Kidney (tissue), 14 donors: ENCODE results near the gene RNF150. TPM values are rescaled to one million over a fixed set of nuclear protein-coding genes. Genes with fewer than 3 reads are reported as not detected.

Source experiments
- DNase-seq, 5 donors: peaks; one replicate each; pipeline ENCODE4 v3.0.0-alpha.2; 2013 to 2020
- FAIRE-seq: peaks from 2 replicates; lab custom pipeline; 2012; peaks lifted over from hg19 to GRCh38; lab: Jason Lieb, UNC
- H3K27ac ChIP-seq, 2 donors: one replicate each; pipeline ENCODE4 v1.7.0; 2013; ENCODE audit warnings: low read depth in 2 of 2, low read length in 2 of 2, inconsistent platforms in 1 of 2
- H3K27me3 ChIP-seq: one replicate; pipeline ENCODE4 v1.7.1; 2013; ENCODE audit warnings: low read length, inconsistent platforms; ENCODE audit not compliant: control insufficient read depth, insufficient read depth
- H3K36me3 ChIP-seq, 3 donors: one replicate each; pipeline versions ENCODE4 v1.7.0 to v1.7.1; 2013; ENCODE audit warnings: low read length in 3 of 3, control low read depth in 1 of 3, inconsistent platforms in 1 of 3; ENCODE audit not compliant: insufficient read depth in 3 of 3, control insufficient read depth in 2 of 3
- H3K4me1 ChIP-seq, 3 donors: one replicate each; pipeline versions ENCODE4 v1.7.0 to v1.7.1; 2013; ENCODE audit warnings: low read length in 3 of 3, inconsistent platforms in 1 of 3, low read depth in 1 of 3; ENCODE audit not compliant: control insufficient read depth in 2 of 3, insufficient read depth in 2 of 3
- H3K4me3 ChIP-seq, 3 donors: one replicate each; pipeline versions ENCODE4 v1.7.0 to v1.8.1; 2013; ENCODE audit warnings: low read length in 3 of 3, control low read depth in 1 of 3, inconsistent platforms in 1 of 3
- H3K9ac ChIP-seq, 3 donors: one replicate each; pipeline versions ENCODE4 v1.7.0 to v1.7.1; 2013; ENCODE audit warnings: low read length in 3 of 3, control low read depth in 1 of 3, inconsistent platforms in 1 of 3
- H3K9me3 ChIP-seq, 3 donors: one replicate each; pipeline versions ENCODE4 v1.7.0 to v1.7.1; 2013; ENCODE audit warnings: low read length in 3 of 3, control low read depth in 1 of 3, inconsistent platforms in 1 of 3; ENCODE audit not compliant: control insufficient read depth in 2 of 3, insufficient read depth in 1 of 3
- intact Hi-C: fragments of 100-400 bp; cut with DNase I; formaldehyde crosslinking; loops from one replicate; pipeline ENCODE4 v1.11.1; 2022
- polyA plus RNA-seq: library from polyadenylated mRNA; stranded (reverse); fragments of 350-450 nt; fragmentation: Illumina TruSeq; extraction: RNeasy Lipid Tissue Mini Kit (QIAGEN cat#74804); gene quantifications from one replicate; pipeline ENCODE4 v1.2.3, GENCODE V29; 2014; ENCODE audit warnings: low read depth, low replicate concordance; ENCODE audit not compliant: insufficient read depth
- total RNA-seq: library from RNA; stranded (reverse); fragmentation: NEBNext Ultra II Directional; extraction: Animal tissue kit (Norgen Biotek cat#: 25700); gene quantifications from one replicate; pipeline ENCODE4 v1.2.1, GENCODE V29; 2021
- TF ChIP-seq, protein P1 (sequence below): IDR thresholded peaks from 3 replicates; pipeline ENCODE4 v1.5.1; 2012; ENCODE audit warnings: mild to moderate bottlenecking, moderate library complexity, borderline replicate concordance; ENCODE audit not compliant: insufficient read depth; ENCODE audit errors: extremely low read depth
- donor health status: control.
- donor health status: control.
- donor health status: control.
- donor health status: control.
- donor health status: control.
- donor health status: DM: yes; HTN: yes; CAD: no.
- donor health status: Normal renal cell carcinoma (clear cell type).

RNF150 gene
- total and polyA plus RNA-seq, 2 donors from 2014 or later, result 5.0 to 34.2 TPM

- no peaks in the 10 kb centered on the region for H3K9me3 ChIP-seq
- peak; percentile 64 to 85 (median 77) for DNase-seq
- TF ChIP-seq, protein P1, sequence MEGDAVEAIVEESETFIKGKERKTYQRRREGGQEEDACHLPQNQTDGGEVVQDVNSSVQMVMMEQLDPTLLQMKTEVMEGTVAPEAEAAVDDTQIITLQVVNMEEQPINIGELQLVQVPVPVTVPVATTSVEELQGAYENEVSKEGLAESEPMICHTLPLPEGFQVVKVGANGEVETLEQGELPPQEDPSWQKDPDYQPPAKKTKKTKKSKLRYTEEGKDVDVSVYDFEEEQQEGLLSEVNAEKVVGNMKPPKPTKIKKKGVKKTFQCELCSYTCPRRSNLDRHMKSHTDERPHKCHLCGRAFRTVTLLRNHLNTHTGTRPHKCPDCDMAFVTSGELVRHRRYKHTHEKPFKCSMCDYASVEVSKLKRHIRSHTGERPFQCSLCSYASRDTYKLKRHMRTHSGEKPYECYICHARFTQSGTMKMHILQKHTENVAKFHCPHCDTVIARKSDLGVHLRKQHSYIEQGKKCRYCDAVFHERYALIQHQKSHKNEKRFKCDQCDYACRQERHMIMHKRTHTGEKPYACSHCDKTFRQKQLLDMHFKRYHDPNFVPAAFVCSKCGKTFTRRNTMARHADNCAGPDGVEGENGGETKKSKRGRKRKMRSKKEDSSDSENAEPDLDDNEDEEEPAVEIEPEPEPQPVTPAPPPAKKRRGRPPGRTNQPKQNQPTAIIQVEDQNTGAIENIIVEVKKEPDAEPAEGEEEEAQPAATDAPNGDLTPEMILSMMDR, result no peak
Measured at GRCh38 chr4:141132072-141132708, 1.1 kb downstream of the RNF150 start.

GRCh38 chr4:141131723-141132071, 1.6 kb downstream of the RNF150 start:
- H3K36me3 ChIP-seq, result no peaks in the 10 kb centered on the region
- TF ChIP-seq, protein P1, result no peak
- H3K27ac ChIP-seq, result peak overlapping the region; percentile 54
- H3K9ac ChIP-seq, result peak overlapping the region; percentile 61 to 81 (median 72)
- peaks cover 0 to 8% (median 7%) of the 10 kb centered on the region in 3 donors for H3K4me1 ChIP-seq
- intact Hi-C loops, result loop anchor here (5.0 kb wide), 1 partner anchor 269 kb away; no protein-coding TSS in a partner anchor
- peak overlapping the region; percentile 79 to 84 (median 82) for H3K4me3 ChIP-seq
- no peaks in the 10 kb centered on the region for H3K9me3 ChIP-seq
- FAIRE-seq (no peak), DNase-seq (no peak)
- no peaks in the 10 kb centered on the region for H3K27me3 ChIP-seq

More at GRCh38 chr4:141132072-141132708, 1.1 kb downstream of the RNF150 start:
- peak overlapping the region; percentile 54 for H3K27ac ChIP-seq
- no peak for FAIRE-seq
- intact Hi-C loops, result loop anchor here (5.0 kb wide), 1 partner anchor 270 kb away; no protein-coding TSS in a partner anchor
- peak overlapping the region; percentile 61 to 81 (median 72) for H3K9ac ChIP-seq
- H3K36me3 ChIP-seq, result no peaks in the 10 kb centered on the region
- peak overlapping the region; percentile 79 to 84 (median 82) for H3K4me3 ChIP-seq
- no peaks in the 10 kb centered on the region for H3K27me3 ChIP-seq
- H3K4me1 ChIP-seq, result peaks cover 0 to 8% (median 7%) of the 10 kb centered on the region in 3 donors

DNA sequence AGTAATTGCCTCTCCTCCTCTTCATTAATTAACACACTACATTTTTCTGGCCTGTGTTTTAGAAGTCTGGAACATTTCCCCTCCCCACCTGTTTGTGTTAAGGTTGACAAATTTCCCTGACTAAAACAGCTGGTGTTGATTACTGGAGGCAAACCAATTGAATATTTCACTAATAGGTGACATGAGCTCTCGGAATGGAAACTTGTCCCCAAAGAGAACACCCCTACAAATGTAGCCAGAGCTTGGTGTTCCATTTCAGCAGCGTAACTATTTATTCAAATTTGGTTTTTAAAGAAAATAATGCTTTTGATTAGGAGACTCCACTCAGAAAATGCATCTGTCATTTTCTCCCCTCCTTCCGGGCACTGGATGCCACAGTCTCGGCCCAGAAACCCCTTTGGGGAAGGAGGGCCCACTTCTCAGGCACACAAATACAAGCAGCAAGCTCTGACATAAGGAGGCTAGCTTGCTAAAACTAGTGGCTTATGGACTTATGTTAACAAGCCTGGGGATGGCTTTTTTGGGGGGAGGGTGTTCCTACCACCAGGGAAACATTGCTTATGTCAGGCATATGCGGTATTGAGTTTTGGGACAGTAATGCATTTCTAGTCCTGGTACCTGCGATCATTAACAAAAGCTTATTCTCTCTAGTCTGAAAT, 2.2 kb downstream of the RNF150 start:
- Histone ChIP-seq H3K27me3 (no peaks in the 10 kb centered on the region), H3K27ac (peak overlapping the region; percentile 32 to 56), H3K9ac (peak overlapping the region; percentile 5 to 81 (median 72)), H3K4me1 (peaks cover 0 to 8% (median 7%) of the 10 kb centered on the region in 3 donors), H3K36me3 (no peaks in the 10 kb centered on the region), H3K9me3 (no peaks in the 10 kb centered on the region), H3K4me3 (peak overlapping the region; percentile 79 to 84 (median 82))
- intact Hi-C loops, result loop anchor here (5.0 kb wide), 1 partner anchor 269 kb away; no protein-coding TSS in a partner anchor
- DNase-seq, result peak in 2 of 5 donors; percentile 30 to 42
- no peak for FAIRE-seq
- TF ChIP-seq, protein P1, result no peak
